RWPE1 (cell line): ENCODE data around the gene RBBP7.

Experiments
- CTCF ChIA-PET: fragments of 350-600 bp; sonication (Branson Sonifier 250); formaldehyde crosslinking; extraction: SDS; loops from one replicate; lab custom pipeline; 2021; lab: Yijun Ruan, JAX
- POLR2A ChIA-PET: fragments of 400-600 bp; formaldehyde crosslinking; extraction: SDS; loops from one replicate; lab custom pipeline; 2020; ENCODE audit warnings: antibody characterized with exemption; ENCODE audit not compliant: low non-redundant PET; lab: Yijun Ruan, JAX
- DNase-seq: peaks from one replicate; pipeline ENCODE4 v3.0.0; 2012; ENCODE audit warnings: low spot score
- H3K27ac ChIP-seq: fragments of 450-650 bp; 2 replicates; pipeline ENCODE4 v1.5.1; 2017
- TF ChIP-seq, protein P1 (sequence below): fragments of 450-650 bp; conservative IDR thresholded peaks from 2 replicates; pipeline ENCODE4 v1.5.1; 2017; ENCODE audit warnings: low read depth, mild to moderate bottlenecking

The RBBP7 gene

DNA sequence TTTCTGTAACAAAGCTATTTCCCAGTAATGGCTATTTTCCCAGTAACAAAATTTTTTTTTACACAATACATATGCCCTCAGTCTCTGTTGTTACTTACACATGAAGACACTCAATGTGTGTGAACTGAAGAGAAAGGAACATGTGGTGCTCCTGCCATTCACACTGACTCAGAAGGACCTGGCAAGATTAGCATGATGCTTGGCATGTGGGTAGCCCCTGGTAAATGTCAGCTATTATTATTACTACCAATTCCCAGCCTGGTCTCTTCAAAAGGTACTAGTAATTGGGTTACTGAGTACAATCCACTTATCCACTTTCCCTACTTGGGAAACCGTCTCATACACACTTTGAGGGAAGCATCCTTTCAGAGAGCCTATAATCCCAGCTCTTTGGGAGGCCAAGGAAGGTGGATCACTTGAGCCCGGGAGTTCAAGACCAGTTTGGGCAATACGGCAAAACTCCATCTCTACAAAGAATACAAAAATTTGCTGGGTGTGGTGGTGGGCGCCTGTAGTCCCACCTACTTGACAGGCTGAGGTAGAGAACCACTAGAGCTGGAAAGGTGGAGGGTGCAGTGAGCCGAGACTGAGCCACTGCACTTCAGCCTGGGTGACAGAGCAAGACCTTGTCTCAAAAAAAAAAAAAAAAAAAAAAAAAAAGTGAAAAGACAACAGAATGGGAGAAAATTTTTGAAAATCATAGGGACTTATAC is 14.6 kb downstream of the RBBP7 start:
- no peak for DNase-seq
- no peak overlapping the region for H3K27ac ChIP-seq
- POLR2A ChIA-PET: no interaction called here
- CTCF ChIA-PET: interaction anchor here (0.5 to 0.6 kb wide), 2 partner anchors 15 to 228 kb away, joined by 3 to 4 read pairs; partner anchors contain the start of gene RBBP7
- TF ChIP-seq, protein P1, sequence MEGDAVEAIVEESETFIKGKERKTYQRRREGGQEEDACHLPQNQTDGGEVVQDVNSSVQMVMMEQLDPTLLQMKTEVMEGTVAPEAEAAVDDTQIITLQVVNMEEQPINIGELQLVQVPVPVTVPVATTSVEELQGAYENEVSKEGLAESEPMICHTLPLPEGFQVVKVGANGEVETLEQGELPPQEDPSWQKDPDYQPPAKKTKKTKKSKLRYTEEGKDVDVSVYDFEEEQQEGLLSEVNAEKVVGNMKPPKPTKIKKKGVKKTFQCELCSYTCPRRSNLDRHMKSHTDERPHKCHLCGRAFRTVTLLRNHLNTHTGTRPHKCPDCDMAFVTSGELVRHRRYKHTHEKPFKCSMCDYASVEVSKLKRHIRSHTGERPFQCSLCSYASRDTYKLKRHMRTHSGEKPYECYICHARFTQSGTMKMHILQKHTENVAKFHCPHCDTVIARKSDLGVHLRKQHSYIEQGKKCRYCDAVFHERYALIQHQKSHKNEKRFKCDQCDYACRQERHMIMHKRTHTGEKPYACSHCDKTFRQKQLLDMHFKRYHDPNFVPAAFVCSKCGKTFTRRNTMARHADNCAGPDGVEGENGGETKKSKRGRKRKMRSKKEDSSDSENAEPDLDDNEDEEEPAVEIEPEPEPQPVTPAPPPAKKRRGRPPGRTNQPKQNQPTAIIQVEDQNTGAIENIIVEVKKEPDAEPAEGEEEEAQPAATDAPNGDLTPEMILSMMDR: no peak

DNA sequence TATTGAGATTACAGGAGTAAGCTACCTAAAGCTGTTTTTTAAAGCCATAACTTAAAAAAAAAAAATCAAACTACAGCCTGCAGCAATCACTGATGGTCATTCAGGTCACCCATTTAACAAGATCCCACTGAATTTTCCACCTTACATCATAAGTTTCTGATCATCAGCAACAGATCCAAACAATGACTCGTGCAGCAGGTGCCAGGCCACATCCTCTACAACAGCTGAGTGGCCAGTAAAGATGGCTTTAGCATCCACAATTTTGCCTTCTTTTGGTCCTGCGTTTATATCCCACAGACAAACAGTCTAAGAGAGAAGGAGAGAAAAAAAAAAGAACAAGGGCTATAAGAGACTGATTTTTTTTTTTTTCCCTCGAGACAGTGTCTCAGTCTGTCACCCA is 16.6 kb downstream of the RBBP7 start:
- ChIA-PET POLR2A (no interaction called here), CTCF (no interaction called here)
- no peak overlapping the region for H3K27ac ChIP-seq
- TF ChIP-seq, protein P1: no peak
- DNase-seq: no peak

DNA sequence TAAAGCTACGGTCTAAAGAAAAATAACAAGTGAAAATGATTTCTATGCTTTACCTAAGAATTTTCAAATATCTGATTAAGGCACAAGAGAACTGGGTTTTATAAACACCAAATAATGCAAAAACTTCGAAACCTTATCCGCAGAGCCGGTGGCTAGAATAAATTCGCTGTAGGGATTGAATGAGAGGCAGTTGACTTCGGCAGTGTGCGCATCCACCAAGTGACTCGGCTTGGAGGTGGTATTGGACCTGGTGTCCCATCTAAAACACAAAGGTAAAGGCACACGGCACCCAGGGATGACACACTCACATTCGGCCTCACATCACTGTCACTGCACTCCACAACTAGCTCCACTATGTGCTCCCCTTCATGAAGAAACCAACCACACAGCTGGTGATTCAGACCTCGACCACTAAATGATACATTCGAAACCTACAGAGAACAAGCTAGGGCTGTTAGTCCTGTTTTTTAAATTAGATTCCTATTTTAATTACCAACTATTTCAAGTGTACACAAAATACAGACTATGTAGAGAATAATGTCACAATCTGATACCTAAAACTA is 17.5 kb downstream of the RBBP7 start:
- DNase-seq: no peak
- TF ChIP-seq, protein P1: no peak
- ChIA-PET CTCF (no interaction called here), POLR2A (no interaction called here)
- no peak overlapping the region for H3K27ac ChIP-seq

DNA sequence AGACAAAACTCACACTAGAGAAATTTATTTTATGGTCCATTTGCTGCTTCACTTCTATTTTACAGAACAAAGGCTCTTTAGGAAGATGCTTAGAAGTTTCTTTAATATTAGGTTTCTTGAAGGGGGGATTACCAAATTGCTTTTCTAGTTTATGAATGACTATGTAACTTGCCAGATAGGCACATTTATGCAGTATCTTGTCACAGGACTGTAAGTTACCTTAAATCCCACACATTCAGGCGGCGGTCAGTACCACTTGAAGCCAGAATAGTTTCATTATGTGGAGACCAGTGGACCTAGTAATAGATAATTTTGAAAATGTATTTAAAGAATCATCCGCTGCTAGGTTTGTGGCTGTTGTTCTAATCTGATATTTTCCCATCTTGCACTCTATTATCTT is 18.3 kb downstream of the RBBP7 start:
- no peak for DNase-seq
- TF ChIP-seq, protein P1: no peak
- no peak overlapping the region for H3K27ac ChIP-seq
- ChIA-PET CTCF (no interaction called here), POLR2A (no interaction called here)

DNA sequence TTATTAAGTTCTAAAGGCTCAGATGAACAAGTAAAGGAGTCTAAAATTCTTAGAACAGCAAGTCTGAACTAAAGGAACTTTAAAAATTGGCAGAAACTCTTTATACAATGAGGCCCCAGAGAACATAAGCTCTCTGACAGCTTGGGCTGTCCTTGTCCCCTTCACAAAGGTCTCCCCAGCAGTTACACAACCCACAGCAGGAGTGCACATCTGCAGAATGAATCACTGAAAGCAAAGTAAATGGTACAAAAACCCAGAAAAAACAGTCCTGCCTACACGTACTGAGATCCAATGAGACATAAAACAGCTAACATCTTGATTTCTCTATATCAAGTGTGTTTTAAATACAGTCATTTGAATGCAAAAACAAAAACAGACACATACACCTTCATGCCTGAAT is 18.7 kb downstream of the RBBP7 start:
- H3K27ac ChIP-seq: no peak overlapping the region
- ChIA-PET POLR2A (no interaction called here), CTCF (no interaction called here)
- DNase-seq: no peak
- TF ChIP-seq, protein P1: no peak

DNA sequence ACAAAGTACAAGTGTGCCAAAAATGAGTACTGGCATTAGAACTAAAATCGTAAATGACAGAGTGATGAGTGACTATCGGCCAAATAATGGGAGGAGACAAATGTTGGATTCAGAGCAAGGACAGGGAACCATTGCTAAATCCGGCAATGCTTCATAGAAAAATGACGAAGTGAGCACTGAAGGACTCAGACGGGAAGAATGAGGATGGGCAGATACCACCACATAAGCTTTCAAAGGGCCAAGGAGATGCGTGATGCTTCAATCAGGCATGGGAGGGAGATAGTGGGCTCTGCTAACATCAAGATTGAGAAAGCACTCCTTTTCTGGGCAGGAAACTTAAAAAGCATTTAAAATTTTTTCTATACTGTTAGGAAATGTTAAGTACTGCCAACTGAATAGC is 21.6 kb downstream of the RBBP7 start:
- TF ChIP-seq, protein P1: no peak
- POLR2A ChIA-PET: no interaction called here
- no peak for DNase-seq
- CTCF ChIA-PET: no interaction called here
- H3K27ac ChIP-seq: no peak overlapping the region
